HepG2 (cell line): ENCODE results near the gene CENPB. TPM values are rescaled to one million over a fixed set of nuclear protein-coding genes. Genes with fewer than 3 reads are reported as not detected.
A peak's percentile ranks its signal among the peaks of the same experiment; 100 is the strongest.

ENCODE experiments used
- ETV6 ChIP-seq: sonication (generic); formaldehyde crosslinking; conservative IDR thresholded peaks from 2 replicates; pipeline ENCODE4 v1.4.0; 2020; ENCODE audit warnings: missing genetic modification reagents
- KLF13 ChIP-seq: sonication (generic); formaldehyde crosslinking; IDR thresholded peaks from 2 replicates; pipeline ENCODE4 v1.4.0; 2020; ENCODE audit warnings: mild to moderate bottlenecking, missing genetic modification reagents
- MYNN ChIP-seq: sonication (generic); formaldehyde crosslinking; IDR thresholded peaks from 2 replicates; pipeline ENCODE4 v1.4.0; 2020; ENCODE audit warnings: mild to moderate bottlenecking, low read depth, missing genetic modification reagents
- ZFP82 ChIP-seq: sonication (generic); formaldehyde crosslinking; IDR thresholded peaks from 2 replicates; pipeline ENCODE4 v1.5.1; 2020; ENCODE audit warnings: mild to moderate bottlenecking, missing genetic modification reagents, borderline replicate concordance
- ZNF17 ChIP-seq: sonication (generic); formaldehyde crosslinking; IDR thresholded peaks from 2 replicates; pipeline ENCODE4 v1.5.0; 2020; ENCODE audit warnings: mild to moderate bottlenecking, missing genetic modification reagents
- ZNF326 ChIP-seq: sonication (generic); formaldehyde crosslinking; IDR thresholded peaks from 2 replicates; pipeline ENCODE4 v1.4.0; 2020; ENCODE audit warnings: missing genetic modification reagents, borderline replicate concordance
- ZNF562 ChIP-seq: sonication (generic); formaldehyde crosslinking; IDR thresholded peaks from 2 replicates; pipeline ENCODE4 v1.8.0; 2022; ENCODE audit warnings: missing genetic modification reagents, borderline replicate concordance
- ZNF660 ChIP-seq: sonication (generic); formaldehyde crosslinking; IDR thresholded peaks from 2 replicates; pipeline ENCODE4 v1.5.1; 2020; ENCODE audit warnings: mild to moderate bottlenecking, low read depth, missing genetic modification reagents, borderline replicate concordance
- ZNF670 ChIP-seq: sonication (generic); formaldehyde crosslinking; IDR thresholded peaks from 2 replicates; pipeline ENCODE4 v1.8.0; 2022; ENCODE audit warnings: mild to moderate bottlenecking, missing genetic modification reagents, borderline replicate concordance
- ZNF781 ChIP-seq: sonication (generic); formaldehyde crosslinking; IDR thresholded peaks from 2 replicates; pipeline ENCODE4 v1.5.1; 2020; ENCODE audit warnings: borderline replicate concordance, mild to moderate bottlenecking, missing genetic modification reagents; ENCODE audit errors: not compliant biosample characterization
- polyA plus RNA-seq, 8 experiments: library from polyadenylated mRNA; depleted of rRNA in 3 of 8; stranded (reverse) in 7 of 8; unstranded in 1 of 8; fragments of >200 nt; fragmentation: Illumina TruSeq in 4 of 8; extraction: Trizol in 4 of 8; gene quantifications; 2 replicates each; pipeline versions ENCODE4 v1.2.1 to v1.2.3, GENCODE V29; 2011 to 2016; ENCODE audit warnings: low read depth in 4 of 8, missing spikeins in 1 of 8, mixed read lengths in 1 of 8; ENCODE audit not compliant: insufficient read depth in 1 of 8
- total RNA-seq, 5 experiments: library from RNA; depleted of rRNA; stranded (reverse); fragments of >200 nt; fragmentation: Illumina TruSeq; extraction: Trizol; gene quantifications; 2 replicates each; pipeline ENCODE4 v1.2.3, GENCODE V29; 2016; ENCODE audit warnings: low read depth in 1 of 5
- TF ChIP-seq, protein P1 (sequence below): sonication (generic); formaldehyde crosslinking; IDR thresholded peaks from 2 replicates; pipeline ENCODE4 v1.4.0; 2020; ENCODE audit warnings: missing genetic modification reagents, borderline replicate concordance

CENPB gene
- total and polyA plus RNA-seq, 2 of the 13 experiments (the other 11 are each of a cell fraction or from before 2014, with no cell fraction given) = 10.4 to 54.5 TPM

DNA sequence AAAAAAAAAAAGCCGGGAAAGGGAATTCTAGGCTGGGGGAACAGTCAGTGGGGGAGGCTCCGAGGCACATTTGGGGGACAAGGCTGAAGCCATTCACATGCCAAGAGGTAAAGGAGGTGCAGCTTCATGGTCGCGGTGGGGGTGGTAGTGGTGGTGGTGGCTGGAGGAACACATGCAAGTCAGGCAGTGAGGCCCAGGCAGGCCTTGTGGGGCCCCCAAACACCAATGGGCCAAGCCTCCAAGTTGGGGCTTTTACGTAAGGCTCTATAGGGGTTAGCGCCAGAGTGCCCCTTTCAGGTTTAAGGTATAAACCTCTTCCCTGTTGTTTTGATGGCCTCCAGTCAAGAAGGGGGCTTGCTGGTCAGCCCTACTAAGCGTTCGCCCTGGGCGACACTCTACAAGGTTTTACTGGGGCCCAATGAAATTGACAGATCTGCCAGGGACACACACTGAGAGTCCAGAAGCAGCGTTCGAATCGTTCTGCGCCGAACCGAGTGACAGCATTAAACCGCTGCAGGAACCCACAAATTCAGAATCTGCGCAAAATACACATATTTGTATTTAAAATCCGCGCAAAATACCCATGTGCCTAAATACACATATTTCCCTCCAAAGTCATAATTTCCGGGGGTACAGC lies 33.0 kb upstream of the CENPB start (continued):
- no peak for TF ChIP-seq ZNF562 (CRISPR knock-in tag)
- 0 out of 2 replicates have a peak, but pooled peaks have one; percentile 68 for TF ChIP-seq ZNF670 (CRISPR knock-in tag)
- TF ChIP-seq ZNF660 (CRISPR knock-in tag) = no peak
- no peak for TF ChIP-seq ZNF17 (CRISPR knock-in tag)
- peak; percentile 19 for TF ChIP-seq ZNF781
- TF ChIP-seq KLF13 = 0 out of 2 replicates have a peak, but pooled peaks have one; percentile 6
- TF ChIP-seq MYNN = 0 out of 2 replicates have a peak, but pooled peaks have one; percentile 46
- TF ChIP-seq ZFP82 (CRISPR knock-in tag) = no peak
- TF ChIP-seq, protein P1, sequence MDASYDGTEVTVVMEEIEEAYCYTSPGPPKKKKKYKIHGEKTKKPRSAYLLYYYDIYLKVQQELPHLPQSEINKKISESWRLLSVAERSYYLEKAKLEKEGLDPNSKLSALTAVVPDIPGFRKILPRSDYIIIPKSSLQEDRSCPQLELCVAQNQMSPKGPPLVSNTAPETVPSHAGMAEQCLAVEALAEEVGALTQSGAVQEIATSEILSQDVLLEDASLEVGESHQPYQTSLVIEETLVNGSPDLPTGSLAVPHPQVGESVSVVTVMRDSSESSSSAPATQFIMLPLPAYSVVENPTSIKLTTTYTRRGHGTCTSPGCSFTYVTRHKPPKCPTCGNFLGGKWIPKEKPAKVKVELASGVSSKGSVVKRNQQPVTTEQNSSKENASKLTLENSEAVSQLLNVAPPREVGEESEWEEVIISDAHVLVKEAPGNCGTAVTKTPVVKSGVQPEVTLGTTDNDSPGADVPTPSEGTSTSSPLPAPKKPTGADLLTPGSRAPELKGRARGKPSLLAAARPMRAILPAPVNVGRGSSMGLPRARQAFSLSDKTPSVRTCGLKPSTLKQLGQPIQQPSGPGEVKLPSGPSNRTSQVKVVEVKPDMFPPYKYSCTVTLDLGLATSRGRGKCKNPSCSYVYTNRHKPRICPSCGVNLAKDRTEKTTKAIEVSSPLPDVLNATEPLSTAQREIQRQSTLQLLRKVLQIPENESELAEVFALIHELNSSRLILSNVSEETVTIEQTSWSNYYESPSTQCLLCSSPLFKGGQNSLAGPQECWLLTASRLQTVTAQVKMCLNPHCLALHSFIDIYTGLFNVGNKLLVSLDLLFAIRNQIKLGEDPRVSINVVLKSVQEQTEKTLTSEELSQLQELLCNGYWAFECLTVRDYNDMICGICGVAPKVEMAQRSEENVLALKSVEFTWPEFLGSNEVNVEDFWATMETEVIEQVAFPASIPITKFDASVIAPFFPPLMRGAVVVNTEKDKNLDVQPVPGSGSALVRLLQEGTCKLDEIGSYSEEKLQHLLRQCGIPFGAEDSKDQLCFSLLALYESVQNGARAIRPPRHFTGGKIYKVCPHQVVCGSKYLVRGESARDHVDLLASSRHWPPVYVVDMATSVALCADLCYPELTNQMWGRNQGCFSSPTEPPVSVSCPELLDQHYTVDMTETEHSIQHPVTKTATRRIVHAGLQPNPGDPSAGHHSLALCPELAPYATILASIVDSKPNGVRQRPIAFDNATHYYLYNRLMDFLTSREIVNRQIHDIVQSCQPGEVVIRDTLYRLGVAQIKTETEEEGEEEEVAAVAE (CRISPR knock-in tag) = 0 out of 2 replicates have a peak, but pooled peaks have one; percentile 30
- TF ChIP-seq ZNF326 = no peak
- no peak for TF ChIP-seq ETV6 (CRISPR knock-in tag)
